GM10266 (cell line): Measurements from ENCODE around the gene EPHB6.

Experiments
- DNase-seq: peaks from one replicate; pipeline ENCODE4 v3.0.0; 2012; ENCODE audit errors: extremely low spot score
- TF ChIP-seq, protein P1 (sequence below): IDR thresholded peaks from 2 replicates; pipeline ENCODE4 v1.5.1; 2012; ENCODE audit warnings: mild to moderate bottlenecking, low read depth; ENCODE audit not compliant: control insufficient read depth, insufficient read depth; ENCODE audit errors: missing control alignments

Gene EPHB6

DNA sequence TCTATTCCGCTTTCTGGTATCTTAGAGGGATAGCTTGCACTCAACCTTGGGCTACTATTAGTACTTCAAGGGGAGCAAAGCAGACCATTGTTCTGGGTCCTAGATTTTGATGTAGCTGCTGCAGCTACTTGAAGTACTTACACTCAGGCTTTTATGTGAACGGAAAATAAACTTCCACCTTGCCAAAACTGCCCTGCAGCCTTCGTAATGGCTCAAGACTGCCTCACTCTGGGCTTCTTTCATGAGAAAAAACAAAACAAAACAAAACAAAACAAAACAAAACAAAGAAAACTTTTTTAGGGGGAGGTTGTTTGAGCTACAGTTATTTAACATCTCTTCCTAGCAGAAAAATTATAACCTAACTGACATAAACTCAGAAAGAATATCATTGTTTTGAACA lies 19.4 kb upstream of the EPHB6 start:
- TF ChIP-seq, protein P1, sequence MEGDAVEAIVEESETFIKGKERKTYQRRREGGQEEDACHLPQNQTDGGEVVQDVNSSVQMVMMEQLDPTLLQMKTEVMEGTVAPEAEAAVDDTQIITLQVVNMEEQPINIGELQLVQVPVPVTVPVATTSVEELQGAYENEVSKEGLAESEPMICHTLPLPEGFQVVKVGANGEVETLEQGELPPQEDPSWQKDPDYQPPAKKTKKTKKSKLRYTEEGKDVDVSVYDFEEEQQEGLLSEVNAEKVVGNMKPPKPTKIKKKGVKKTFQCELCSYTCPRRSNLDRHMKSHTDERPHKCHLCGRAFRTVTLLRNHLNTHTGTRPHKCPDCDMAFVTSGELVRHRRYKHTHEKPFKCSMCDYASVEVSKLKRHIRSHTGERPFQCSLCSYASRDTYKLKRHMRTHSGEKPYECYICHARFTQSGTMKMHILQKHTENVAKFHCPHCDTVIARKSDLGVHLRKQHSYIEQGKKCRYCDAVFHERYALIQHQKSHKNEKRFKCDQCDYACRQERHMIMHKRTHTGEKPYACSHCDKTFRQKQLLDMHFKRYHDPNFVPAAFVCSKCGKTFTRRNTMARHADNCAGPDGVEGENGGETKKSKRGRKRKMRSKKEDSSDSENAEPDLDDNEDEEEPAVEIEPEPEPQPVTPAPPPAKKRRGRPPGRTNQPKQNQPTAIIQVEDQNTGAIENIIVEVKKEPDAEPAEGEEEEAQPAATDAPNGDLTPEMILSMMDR, result no peak
- no peak for DNase-seq

DNA sequence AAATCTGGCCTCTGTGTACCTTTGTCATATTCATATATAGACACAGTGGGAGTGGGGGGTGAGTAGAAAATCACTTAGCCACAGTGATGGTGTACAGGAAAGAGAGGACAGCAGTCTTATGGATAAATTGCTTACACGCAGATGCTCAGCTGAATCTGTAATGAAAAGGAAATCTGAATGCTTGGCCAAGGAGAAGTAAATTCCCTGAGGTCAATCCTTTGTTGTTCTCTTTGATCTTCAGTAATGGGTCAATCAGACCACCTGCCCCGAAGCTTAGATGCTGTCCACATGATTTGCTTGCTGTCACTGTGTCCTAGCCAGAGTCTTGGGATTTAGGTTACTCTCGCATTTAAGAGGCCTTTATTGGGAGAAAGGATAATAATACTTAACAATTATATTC lies 18.4 kb upstream of the EPHB6 start:
- no peak for DNase-seq
- TF ChIP-seq, protein P1, result no peak

DNA sequence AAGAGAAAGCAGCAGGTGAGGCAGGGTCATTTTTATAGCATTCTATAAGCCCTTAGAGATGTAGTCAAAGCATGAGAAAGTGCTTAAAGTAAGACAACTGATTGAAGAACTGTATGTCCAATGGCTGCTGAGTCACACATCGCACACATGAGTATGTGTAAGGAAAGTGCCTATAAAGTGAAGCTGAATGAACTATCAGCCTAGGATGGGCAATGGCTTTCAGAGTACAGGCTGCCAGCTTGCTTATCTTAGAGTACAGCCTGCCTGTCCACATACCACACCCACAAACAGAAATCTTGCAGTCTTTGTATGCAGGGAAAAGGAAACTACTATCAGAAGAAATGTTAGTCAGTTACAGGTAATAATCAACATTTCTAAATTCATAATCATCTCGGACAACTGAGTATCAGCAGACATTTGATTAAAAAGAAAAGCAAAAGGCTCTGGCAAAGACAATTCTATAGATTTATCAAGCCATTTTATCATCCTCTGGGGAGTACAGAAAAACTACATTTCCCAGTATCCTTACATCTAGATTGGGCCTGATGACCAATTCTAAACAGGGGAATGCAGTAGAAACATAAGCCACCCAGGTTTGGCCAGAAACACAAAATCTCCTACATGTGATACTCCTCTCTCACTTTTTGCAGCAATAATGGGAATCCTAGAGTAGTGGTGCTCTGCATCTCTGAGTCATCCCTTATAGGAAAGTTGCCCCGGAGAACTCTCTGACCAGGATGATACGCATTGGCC lies 16.2 kb upstream of the EPHB6 start:
- no peak for DNase-seq
- TF ChIP-seq, protein P1, result no peak

DNA sequence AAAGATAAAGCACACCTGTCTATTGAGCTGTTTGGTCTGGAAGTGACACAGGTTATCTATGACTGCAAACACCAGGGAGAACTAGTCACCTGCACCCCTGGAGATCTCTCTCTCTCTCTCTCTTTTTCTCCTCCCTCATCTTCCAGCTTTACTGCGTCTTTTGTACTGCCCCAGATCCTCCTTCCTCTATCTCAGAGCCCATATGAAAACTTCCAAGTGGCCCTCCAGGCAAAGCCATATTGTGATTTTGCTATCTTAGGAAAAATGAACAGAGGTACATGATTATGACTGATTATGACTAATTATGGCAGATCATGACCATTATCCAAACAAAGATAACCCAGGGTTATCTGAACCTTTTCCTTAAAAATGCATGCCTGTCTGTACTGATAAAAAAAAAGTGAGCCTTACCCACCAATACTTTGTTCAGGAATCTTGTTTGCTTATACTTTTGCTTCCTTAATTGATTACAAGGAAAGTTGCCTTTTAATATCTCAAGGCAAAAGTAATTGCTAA lies 12.6 kb upstream of the EPHB6 start:
- DNase-seq, result no peak
- TF ChIP-seq, protein P1, result no peak

DNA sequence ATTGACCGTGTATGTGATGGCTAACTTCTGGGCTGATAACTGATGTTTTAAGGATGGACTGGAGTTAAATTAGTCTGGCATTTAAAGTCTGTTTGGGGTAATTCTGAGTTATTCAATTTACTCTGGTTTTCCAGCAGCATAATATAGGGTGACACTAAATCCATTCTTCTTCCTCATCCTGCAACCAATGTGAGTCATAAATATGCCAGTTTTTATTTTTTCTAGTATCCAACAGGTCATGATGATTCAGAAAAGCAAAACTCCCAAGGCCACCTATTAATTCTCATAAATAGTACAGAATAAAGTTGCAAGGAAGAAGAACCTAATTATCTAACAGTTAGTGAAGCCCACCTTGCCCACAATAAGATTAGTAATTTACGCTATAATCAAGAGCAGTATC lies 7.5 kb upstream of the EPHB6 start:
- DNase-seq, result no peak
- TF ChIP-seq, protein P1, result no peak

DNA sequence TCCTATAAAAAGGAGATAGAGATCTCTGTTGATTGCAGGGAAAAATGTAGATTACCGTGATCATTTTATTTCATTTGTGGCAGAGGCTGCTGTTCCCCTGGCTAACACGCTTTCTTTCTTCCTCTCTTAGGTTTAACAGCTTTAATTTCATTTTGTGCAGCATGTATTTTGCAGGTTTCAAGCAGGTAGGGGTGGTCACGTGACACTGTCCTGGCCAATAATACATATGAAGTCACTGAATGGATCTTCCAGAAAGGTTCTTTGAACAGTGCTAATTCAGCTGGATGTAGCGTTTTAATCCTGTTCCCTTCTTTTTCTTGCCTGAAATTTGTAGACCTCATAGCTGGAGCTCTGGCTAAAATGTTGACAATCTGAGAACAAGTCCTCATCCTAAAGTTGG lies 3.6 kb upstream of the EPHB6 start:
- TF ChIP-seq, protein P1, result no peak
- DNase-seq, result no peak

DNA sequence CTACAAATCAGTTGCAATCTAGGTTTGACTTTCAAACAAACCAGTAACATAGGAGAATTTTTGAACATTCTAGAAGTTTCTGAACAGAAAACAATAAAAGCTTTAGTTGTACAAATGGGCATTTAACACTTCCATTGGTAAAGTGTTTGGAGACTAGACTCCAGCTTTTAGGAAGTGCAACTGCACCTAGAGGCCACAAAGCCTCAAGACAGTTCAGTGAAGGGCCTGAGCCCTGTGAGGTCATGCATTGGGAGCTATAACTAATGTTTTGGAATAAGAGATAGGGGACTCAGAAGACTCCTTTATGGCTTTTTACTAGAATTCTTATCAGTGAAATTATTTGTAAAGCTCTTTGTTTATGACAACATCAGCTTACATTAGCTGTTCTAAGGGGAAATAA lies 3.0 kb upstream of the EPHB6 start:
- DNase-seq, result no peak
- TF ChIP-seq, protein P1, result no peak
